GM12878 (cell line): Measurements from ENCODE around the gene BCAS3. TPM values are rescaled to one million over a fixed set of nuclear protein-coding genes. Genes with fewer than 3 reads are reported as not detected.

Source experiments
- ATAC-seq: fragments of 200-7000 bp; cut with Tn5 transposase; 3 replicates; pipeline ENCODE4 v1.9.1; 2020; ENCODE audit warnings: mild to moderate bottlenecking, moderate library complexity
- BruUV-seq: library from RNA; stranded (reverse); fragments of 400-500 nt; replicated peaks from 2 replicates; lab custom pipeline; 2021; lab: Mats Ljungman, UMichigan
- CTCF ChIA-PET: fragments of 300-600 bp; sonication (Branson Sonifier 250); formaldehyde crosslinking; extraction: SDS; loops from one replicate; lab custom pipeline; 2021; ENCODE audit warnings: inconsistent platforms; lab: Yijun Ruan, JAX
- POLR2A ChIA-PET: fragments of 350-600 bp; formaldehyde crosslinking; extraction: SDS; loops from one replicate; lab custom pipeline; 2021; ENCODE audit warnings: inconsistent platforms; lab: Charles Lee
- RAD21 ChIA-PET: fragments of 300-600 bp; sonication (Branson Sonifier 250); formaldehyde crosslinking; loops from one replicate; lab custom pipeline; 2023; ENCODE audit warnings: antibody characterized with exemption; ENCODE audit not compliant: unreplicated experiment; lab: Charles Lee
- SMC1A ChIA-PET: fragments of 300-600 bp; sonication (Branson Sonifier 250); formaldehyde crosslinking; loops from one replicate; lab custom pipeline; 2023; ENCODE audit not compliant: unreplicated experiment, uncharacterized antibody; lab: Charles Lee
- DNase-seq: peaks from one replicate; pipeline ENCODE4 v3.0.0-alpha.2; 2011; ENCODE audit warnings: low read depth, low spot score
- FAIRE-seq: peaks from 3 replicates; lab custom pipeline; 2011; peaks lifted over from hg19 to GRCh38; lab: Jason Lieb, UNC
- H2AFZ ChIP-seq: 2 replicates; pipeline ENCODE4 v1.6.0; 2011; ENCODE audit warnings: low read depth, low read length, control low read depth; ENCODE audit not compliant: control insufficient read depth
- H3K27ac ChIP-seq: 2 replicates; pipeline ENCODE4 v1.5.1; 2011; ENCODE audit warnings: control low read depth; ENCODE audit not compliant: control insufficient read depth, insufficient read depth
- H3K27me3 ChIP-seq, 2 experiments: replicated peaks in 1 of 2; 2 replicates each; pipeline versions ENCODE4 v1.6.0 to v1.6.1; 2011; ENCODE audit warnings: low read length in 1 of 2; ENCODE audit not compliant: control insufficient read depth in 2 of 2, insufficient read depth in 2 of 2
- H3K36me3 ChIP-seq, 2 experiments: 2 replicates each; pipeline ENCODE4 v1.5.1; 2011; ENCODE audit warnings: low read length in 1 of 2; ENCODE audit not compliant: control insufficient read depth in 2 of 2, insufficient read depth in 2 of 2
- H3K4me1 ChIP-seq: 2 replicates; pipeline ENCODE4 v1.6.1; 2011; ENCODE audit warnings: mild to moderate bottlenecking, low read length, moderate library complexity, mixed read lengths; ENCODE audit not compliant: control insufficient read depth, insufficient read depth
- H3K4me2 ChIP-seq: 2 replicates; pipeline ENCODE4 v1.6.0; 2011; ENCODE audit warnings: control low read depth; ENCODE audit not compliant: control insufficient read depth, insufficient read depth
- H3K4me3 ChIP-seq: fragments of 200-600 bp; sonication (generic); 2 replicates; pipeline ENCODE4 v1.5.1; 2016
- H3K79me2 ChIP-seq: 2 replicates; pipeline ENCODE4 v1.6.0; 2011; ENCODE audit warnings: low read length; ENCODE audit not compliant: control insufficient read depth, insufficient read depth
- H3K9ac ChIP-seq: 2 replicates; pipeline ENCODE4 v1.8.0; 2011; ENCODE audit warnings: low read length, control low read depth, mixed read lengths; ENCODE audit not compliant: control insufficient read depth, insufficient read depth
- H3K9me3 ChIP-seq: replicated peaks from 3 replicates; pipeline ENCODE4 v1.5.1; 2011; ENCODE audit warnings: mild to moderate bottlenecking, low read length; ENCODE audit not compliant: control insufficient read depth, insufficient read depth
- H4K20me1 ChIP-seq: 2 replicates; pipeline ENCODE4 v1.6.0; 2011; ENCODE audit not compliant: control insufficient read depth, insufficient read depth
- EED ChIP-seq: sonication (generic); IDR thresholded peaks from 2 replicates; pipeline ENCODE4 v1.6.1; 2016; ENCODE audit warnings: antibody characterized with exemption, low read depth
- HDAC2 ChIP-seq: fragments of 200-600 bp; sonication (generic); IDR thresholded peaks from 2 replicates; pipeline ENCODE4 v1.6.1; 2017
- MTA3 ChIP-seq: IDR thresholded peaks from 2 replicates; pipeline ENCODE4 v1.6.1; 2012; ENCODE audit warnings: low read length, inconsistent platforms, borderline replicate concordance
- NR2C2 ChIP-seq: IDR thresholded peaks from 2 replicates; pipeline ENCODE4 v1.6.1; 2011; ENCODE audit warnings: borderline replicate concordance, low read depth; ENCODE audit not compliant: control insufficient read depth, insufficient read length
- RBBP5 ChIP-seq: fragments of 200-600 bp; sonication (generic); conservative IDR thresholded peaks from 2 replicates; pipeline ENCODE4 v1.6.1; 2016
- RUNX3 ChIP-seq: IDR thresholded peaks from 2 replicates; pipeline ENCODE4 v1.6.1; 2012; ENCODE audit warnings: low read length, inconsistent platforms
- SMAD1 ChIP-seq: fragments of 450-650 bp; IDR thresholded peaks from 2 replicates; pipeline ENCODE4 v1.6.1; 2018; ENCODE audit warnings: mild to moderate bottlenecking, low read depth; ENCODE audit not compliant: partially characterized antibody
- SMC3 ChIP-seq: IDR thresholded peaks from 2 replicates; pipeline ENCODE4 v1.6.1; 2011; ENCODE audit warnings: low read length, improper control_type of control experiment, borderline replicate concordance
- TARDBP ChIP-seq: IDR thresholded peaks from 2 replicates; pipeline ENCODE4 v1.6.1; 2016; ENCODE audit warnings: borderline replicate concordance
- ZNF207 ChIP-seq: fragments of 450-650 bp; IDR thresholded peaks from 2 replicates; pipeline ENCODE4 v1.6.1; 2014; ENCODE audit warnings: antibody characterized with exemption, mild to moderate bottlenecking, borderline replicate concordance
- WGBS: methylation state at CpG from one replicate; pipeline ENCODE4 v1.1.6; 2016; ENCODE audit warnings: low lambda C conversion rate; ENCODE audit not compliant: insufficient replicate concordance, insufficient coverage; ENCODE audit errors: missing lambda C conversion rate; 5-methylcytosine and 5-hydroxymethylcytosine counted together
- in situ Hi-C: fragments of 300-500 bp; cut with MboI; formaldehyde crosslinking; loops from 9 replicates; pipeline ENCODE4 v1.14.3; 2018; ENCODE audit warnings: mixed read lengths
- intact Hi-C: fragments of 100-400 bp; cut with micrococcal nuclease; formaldehyde crosslinking; loops from one replicate; pipeline ENCODE4 v1.14.2; 2022; ENCODE audit not compliant: unreplicated experiment
- polyA plus RNA-seq, 11 experiments: library from polyadenylated mRNA; depleted of rRNA in 4 of 11; unstranded in 6 of 11; stranded (reverse) in 5 of 11; fragments of >200 nt; fragmentation: Nextera tagmentation in 4 of 11; fragmentation: Illumina TruSeq in 1 of 11; extraction: Ambion mirVana in 4 of 11; extraction: Trizol in 1 of 11; gene quantifications; 1 replicate in 1 of 11; 2 replicates in 10 of 11; pipeline versions ENCODE4 v1.2.1 to v1.2.3, GENCODE V29; 2011 to 2016; ENCODE audit warnings: inconsistent platforms in 2 of 11, missing spikeins in 2 of 11, low read depth in 1 of 11
- total RNA-seq, 4 experiments: library from RNA; depleted of rRNA in 3 of 4; stranded (reverse); fragments of >200 nt in 3 of 4; fragmentation: Illumina TruSeq in 1 of 4; extraction: Trizol in 1 of 4; gene quantifications; 2 replicates each; pipeline versions ENCODE4 v1.2.1 to v1.2.3, GENCODE V29; 2013 to 2021

BCAS3 gene
- total and polyA plus RNA-seq, 10 of the 15 experiments (the other 5 are each of a cell fraction or from before 2014, with no cell fraction given): 2.1 to 11.0 (median 6.6) TPM

DNA sequence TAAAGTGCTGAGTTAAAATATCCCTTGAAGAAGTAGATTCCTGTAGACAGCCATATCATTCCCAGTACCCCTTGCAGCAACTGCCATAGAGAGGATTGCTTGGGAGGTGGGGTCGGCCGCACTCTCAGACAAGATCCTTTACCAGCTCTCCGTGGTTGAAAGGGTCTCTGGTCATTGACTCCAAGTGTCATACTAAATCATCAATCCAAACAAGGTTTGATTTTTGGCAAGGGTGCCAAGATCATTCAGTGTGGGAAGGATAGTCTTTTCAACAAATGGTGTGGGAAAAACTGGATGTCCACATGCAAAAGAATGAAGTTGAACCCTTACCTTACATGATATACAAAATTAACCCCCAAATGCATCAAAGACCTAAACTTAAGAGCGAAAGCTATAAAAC, 743.8 kb downstream of the BCAS3 start:
- TF ChIP-seq ZNF207 (no peak), RBBP5 (no peak), EED (no peak), SMC3 (no peak), MTA3 (no peak), TARDBP (no peak), HDAC2 (no peak), SMAD1 (no peak), NR2C2 (no peak), RUNX3 (no peak)
- TF ChIP-seq, all 136 proteins: peak for 0
- Histone ChIP-seq H3K27ac (no peak overlapping the region), H3K27me3 (peaks cover 0 to 2% of the 10 kb centered on the region in 2 experiments; a peak in 2 of 4 replicates), H2AFZ (no peak overlapping the region), H3K4me3 (no peak overlapping the region), H3K4me2 (no peak overlapping the region), H3K79me2 (no peaks in the 10 kb centered on the region), H3K4me1 (no peaks in the 10 kb centered on the region), H4K20me1 (no peaks in the 10 kb centered on the region), H3K36me3 (no peaks in the 10 kb centered on the region), H3K9me3 (no peaks in the 10 kb centered on the region), H3K9ac (no peak overlapping the region)
- ChIA-PET RAD21 (no interaction called here), CTCF (interaction anchor here (0.6 kb wide), 1 partner anchor 1236 kb away, joined by 3 read pairs; no protein-coding TSS in a partner anchor), SMC1A (no interaction called here), POLR2A (no interaction called here)
- intact Hi-C loops (no loop called here), in situ Hi-C loops (loop anchor here (5.0 kb wide), 1 partner anchor 131 kb away; no protein-coding TSS in a partner anchor)
- BruUV-seq: no TSS peak
- FAIRE-seq (no peak), ATAC-seq (no peak), DNase-seq (no peak)
- 54% methylated on average over 4 of the region's 4 CpGs for WGBS
